WERI-Rb-1 (cell line): ENCODE results near the gene CAMSAP2.
A peak's percentile ranks its signal among the peaks of the same experiment; 100 is the strongest.

Experiments
- DNase-seq: peaks from one replicate; pipeline ENCODE4 v3.0.0-alpha.2; 2020
- H3K27ac ChIP-seq: fragments of 250-450 bp; sonication (Bioruptor Pico); 2 replicates; pipeline ENCODE4 v1.5.1; 2020; ENCODE audit warnings: mild to moderate bottlenecking, moderate library complexity
- H3K27me3 ChIP-seq: fragments of 250-450 bp; sonication (Bioruptor Pico); 2 replicates; pipeline ENCODE4 v1.5.1; 2021; ENCODE audit warnings: mild to moderate bottlenecking, low read depth, moderate library complexity; ENCODE audit not compliant: insufficient read depth, severe bottlenecking
- H3K36me3 ChIP-seq: fragments of 250-450 bp; sonication (Bioruptor Pico); 2 replicates; pipeline ENCODE4 v1.5.1; 2020; ENCODE audit warnings: mild to moderate bottlenecking, moderate library complexity
- H3K4me3 ChIP-seq: 2 replicates; pipeline ENCODE4 v1.5.1; 2011; ENCODE audit warnings: low read depth, mild to moderate bottlenecking, control low read depth, low read length
- H3K9me3 ChIP-seq: fragments of 250-450 bp; sonication (Bioruptor Pico); 2 replicates; pipeline ENCODE4 v1.5.1; 2021; ENCODE audit warnings: mild to moderate bottlenecking, moderate library complexity; ENCODE audit not compliant: severe bottlenecking
- TF ChIP-seq, protein P1 (sequence below): IDR thresholded peaks from 2 replicates; pipeline ENCODE4 v1.5.1; 2011; ENCODE audit warnings: low read depth, mild to moderate bottlenecking, control low read depth, inconsistent platforms, low read length

The CAMSAP2 gene

DNA sequence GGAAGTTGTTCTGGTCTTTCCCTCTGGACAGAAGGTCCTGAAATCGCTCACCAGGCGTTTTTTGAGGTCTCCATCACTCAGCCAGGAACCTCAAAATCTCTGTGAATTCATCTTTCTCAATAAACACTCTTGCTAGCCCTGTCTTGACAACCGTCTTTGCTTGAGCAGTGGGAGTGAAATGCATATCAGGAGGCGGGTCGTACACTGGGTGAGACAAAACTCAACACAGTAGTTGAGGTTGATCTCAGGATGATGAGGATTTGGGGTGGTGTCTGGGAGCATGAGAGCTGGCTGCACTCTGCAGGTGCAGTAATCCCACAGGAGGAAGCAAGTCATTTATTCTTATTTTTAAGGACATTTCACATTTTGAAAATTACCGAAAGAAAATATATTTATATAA is 136.0 kb downstream of the CAMSAP2 start:
- Histone ChIP-seq H3K4me3 (no peak overlapping the region), H3K27ac (no peak overlapping the region), H3K27me3 (no peaks in the 10 kb centered on the region), H3K9me3 (no peaks in the 10 kb centered on the region), H3K36me3 (no peaks in the 10 kb centered on the region)
- no peak for DNase-seq
- TF ChIP-seq, protein P1, sequence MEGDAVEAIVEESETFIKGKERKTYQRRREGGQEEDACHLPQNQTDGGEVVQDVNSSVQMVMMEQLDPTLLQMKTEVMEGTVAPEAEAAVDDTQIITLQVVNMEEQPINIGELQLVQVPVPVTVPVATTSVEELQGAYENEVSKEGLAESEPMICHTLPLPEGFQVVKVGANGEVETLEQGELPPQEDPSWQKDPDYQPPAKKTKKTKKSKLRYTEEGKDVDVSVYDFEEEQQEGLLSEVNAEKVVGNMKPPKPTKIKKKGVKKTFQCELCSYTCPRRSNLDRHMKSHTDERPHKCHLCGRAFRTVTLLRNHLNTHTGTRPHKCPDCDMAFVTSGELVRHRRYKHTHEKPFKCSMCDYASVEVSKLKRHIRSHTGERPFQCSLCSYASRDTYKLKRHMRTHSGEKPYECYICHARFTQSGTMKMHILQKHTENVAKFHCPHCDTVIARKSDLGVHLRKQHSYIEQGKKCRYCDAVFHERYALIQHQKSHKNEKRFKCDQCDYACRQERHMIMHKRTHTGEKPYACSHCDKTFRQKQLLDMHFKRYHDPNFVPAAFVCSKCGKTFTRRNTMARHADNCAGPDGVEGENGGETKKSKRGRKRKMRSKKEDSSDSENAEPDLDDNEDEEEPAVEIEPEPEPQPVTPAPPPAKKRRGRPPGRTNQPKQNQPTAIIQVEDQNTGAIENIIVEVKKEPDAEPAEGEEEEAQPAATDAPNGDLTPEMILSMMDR = no peak

DNA sequence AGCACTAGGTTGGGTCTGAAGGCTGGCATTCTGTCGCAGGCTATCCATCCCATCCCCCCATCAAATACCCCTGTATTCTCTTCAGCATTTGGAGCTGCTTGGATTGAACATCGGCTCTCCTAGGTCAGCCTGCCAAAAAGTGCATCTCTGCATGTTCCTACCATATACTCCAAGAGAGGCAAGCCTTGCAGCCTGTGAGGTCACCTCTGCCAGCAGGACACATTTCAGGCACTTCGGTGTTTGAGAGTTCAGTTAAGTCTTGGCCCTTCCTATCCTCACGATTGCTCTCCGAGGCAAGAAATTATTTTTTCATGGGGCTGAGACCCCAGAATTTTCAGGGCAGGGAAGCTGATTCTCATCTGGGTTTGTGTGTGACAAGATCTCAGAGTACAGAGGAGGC is 136.7 kb downstream of the CAMSAP2 start:
- Histone ChIP-seq H3K4me3 (no peak overlapping the region), H3K36me3 (no peaks in the 10 kb centered on the region)

DNA sequence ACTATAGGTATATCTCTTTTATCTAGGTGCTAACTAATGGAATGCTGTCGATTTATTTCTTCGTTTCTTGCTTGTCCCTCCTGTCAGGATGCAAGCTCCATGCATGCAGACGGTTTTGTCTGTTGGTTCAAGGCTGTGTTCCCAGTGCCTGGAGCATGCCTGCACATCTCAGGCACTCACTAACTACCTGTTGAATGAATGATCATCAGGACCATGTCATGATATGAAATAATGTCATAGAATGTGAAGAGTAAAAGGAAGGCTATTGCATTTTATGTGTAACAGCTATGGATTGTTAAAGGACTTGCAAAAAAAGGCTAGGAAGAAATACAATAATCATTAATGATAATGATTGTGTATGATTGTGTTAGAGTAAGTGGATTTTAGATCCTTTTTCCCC is 138.3 kb downstream of the CAMSAP2 start:
- Histone ChIP-seq H3K4me3 (no peak overlapping the region), H3K9me3 (no peaks in the 10 kb centered on the region), H3K27ac (no peak overlapping the region), H3K27me3 (no peaks in the 10 kb centered on the region), H3K36me3 (no peaks in the 10 kb centered on the region)
- TF ChIP-seq, protein P1 = no peak
- DNase-seq = no peak

More for the DNA sequence above, 136.7 kb downstream of the CAMSAP2 start:
- no peak for DNase-seq
- Histone ChIP-seq H3K27ac (no peak overlapping the region), H3K9me3 (no peaks in the 10 kb centered on the region), H3K27me3 (no peaks in the 10 kb centered on the region)
- TF ChIP-seq, protein P1 = no peak

GRCh38 chr1:200877839-200878551 is 139.3 kb downstream of the CAMSAP2 start:
- Histone ChIP-seq H3K36me3 (no peaks in the 10 kb centered on the region), H3K27me3 (no peaks in the 10 kb centered on the region), H3K4me3 (no peak overlapping the region), H3K27ac (no peak overlapping the region), H3K9me3 (no peaks in the 10 kb centered on the region)
- DNase-seq = peak; percentile 33
- TF ChIP-seq, protein P1 = no peak

DNA sequence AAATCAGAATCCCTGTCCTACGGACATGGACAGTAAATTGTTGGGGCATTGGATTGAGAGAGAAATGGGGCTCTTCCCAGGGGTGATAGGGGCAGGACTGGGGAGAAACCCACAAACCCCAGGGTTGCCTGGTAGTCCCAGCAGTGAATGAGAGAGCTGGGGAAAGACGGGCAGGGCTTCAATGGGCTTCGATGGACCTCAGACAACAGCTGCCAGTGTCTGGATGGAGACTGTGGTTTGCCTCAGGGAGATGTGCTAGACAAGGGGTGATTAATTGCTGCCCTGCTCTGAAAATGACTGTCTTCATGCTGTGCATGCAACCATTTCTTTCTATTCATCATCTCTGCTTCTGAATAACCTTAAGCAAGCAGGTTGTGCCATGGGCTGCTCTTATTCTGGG is 141.5 kb downstream of the CAMSAP2 start:
- DNase-seq = no peak
- no peaks in the 10 kb centered on the region for H3K27me3 ChIP-seq

More for the DNA sequence above, 141.5 kb downstream of the CAMSAP2 start:
- no peak overlapping the region for H3K27ac ChIP-seq
- no peak overlapping the region for H3K4me3 ChIP-seq
- TF ChIP-seq, protein P1 = no peak
- H3K36me3 ChIP-seq = no peaks in the 10 kb centered on the region
- no peaks in the 10 kb centered on the region for H3K9me3 ChIP-seq
